HuH-7 (cell line): ENCODE measurements around the gene SYS1.
"Not testable (repeated sequence)": the region's sequence is repeated elsewhere in the genome, so short reads cannot be mapped to it uniquely, and the experiment has no call there.

ENCODE experiments used
- DNase-seq: peaks from one replicate; pipeline ENCODE4 v3.0.0; 2011; ENCODE audit warnings: low spot score

SYS1 gene

DNA sequence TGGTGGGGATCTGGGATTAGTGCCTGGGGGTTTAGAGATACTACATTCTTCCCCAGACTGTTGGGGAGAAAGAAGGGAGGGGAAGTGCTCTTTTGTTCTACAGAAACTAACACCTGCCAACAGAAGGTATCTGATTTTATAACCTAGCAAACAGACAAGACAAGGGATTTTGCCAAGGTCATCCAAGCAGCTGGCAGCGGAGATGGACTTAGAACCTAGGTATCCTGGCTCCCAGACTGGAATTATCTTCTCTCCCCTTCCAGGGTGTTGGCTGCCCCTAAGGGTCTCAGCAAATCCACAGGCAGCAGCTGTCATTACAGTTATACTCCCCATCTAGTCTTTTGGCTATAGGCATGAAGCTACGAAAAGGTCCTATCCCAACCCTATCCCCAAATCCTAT lies 23.2 kb upstream of the SYS1 start:
- no peak for DNase-seq

DNA sequence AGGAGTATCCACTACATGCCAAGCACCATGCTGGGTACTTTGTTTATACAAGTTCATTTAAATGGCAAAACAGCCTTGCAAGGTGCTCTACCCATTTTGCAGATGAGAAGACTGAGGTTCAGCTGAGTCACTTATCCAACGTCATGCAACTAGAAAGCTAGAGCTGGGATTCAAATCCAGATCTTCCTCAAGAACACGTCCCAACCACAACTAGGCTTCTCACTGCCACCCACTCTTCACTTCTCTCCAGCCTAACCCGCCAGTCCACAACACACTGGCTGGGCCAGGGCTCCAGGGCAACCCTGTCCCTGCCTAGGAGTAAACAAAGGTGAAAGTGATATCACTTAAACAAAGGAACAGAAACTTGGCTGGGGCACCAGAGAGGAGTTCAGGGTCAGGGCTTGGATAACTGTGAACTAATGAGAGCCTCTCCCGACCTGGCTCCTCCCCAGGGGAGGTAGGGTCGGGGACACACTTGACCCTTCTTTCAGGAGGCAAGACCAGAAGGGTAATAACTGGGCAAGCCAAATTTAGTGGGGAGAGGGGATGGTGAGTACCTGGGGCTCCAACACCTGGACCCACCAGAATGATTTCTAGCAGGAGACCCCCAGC lies 22.6 kb upstream of the SYS1 start:
- no peak for DNase-seq

DNA sequence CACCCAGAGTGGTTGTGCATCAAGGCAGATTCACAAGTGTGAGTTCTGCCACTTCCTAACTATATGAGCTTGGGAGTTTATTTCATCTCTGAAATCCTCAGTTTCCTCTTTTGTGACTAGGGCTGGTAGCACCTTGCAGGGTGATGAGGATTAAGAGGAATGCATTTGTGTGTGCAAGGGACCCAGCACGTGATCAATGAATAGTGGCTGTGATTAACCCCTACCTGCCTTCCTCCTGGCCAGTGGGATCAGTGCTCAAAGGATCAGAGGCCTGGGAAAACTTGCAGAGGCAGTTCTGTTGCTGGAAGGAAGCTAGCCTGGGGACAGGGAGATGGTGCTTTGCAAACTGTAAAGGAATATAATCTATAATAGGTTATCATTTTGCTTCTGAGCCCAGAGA lies 22.0 kb upstream of the SYS1 start:
- no peak for DNase-seq

DNA sequence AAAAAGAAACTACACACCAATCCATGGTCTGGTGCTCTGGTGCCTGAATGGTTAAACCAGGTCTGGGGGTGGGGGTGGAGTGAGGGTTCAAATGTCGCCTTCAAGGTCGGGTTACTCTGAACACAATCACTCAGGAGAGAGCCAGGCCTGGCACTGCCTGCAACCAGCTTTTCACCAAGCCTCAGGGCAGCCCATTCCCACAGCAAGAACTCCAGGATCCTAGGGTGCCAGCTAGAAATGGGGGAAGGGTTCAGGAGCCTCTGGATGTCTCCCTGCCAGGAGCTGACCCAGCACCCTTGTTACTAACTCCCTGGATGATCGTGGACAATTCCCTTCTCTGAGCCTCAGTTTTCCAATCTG lies 21.4 kb upstream of the SYS1 start:
- DNase-seq, result no peak

DNA sequence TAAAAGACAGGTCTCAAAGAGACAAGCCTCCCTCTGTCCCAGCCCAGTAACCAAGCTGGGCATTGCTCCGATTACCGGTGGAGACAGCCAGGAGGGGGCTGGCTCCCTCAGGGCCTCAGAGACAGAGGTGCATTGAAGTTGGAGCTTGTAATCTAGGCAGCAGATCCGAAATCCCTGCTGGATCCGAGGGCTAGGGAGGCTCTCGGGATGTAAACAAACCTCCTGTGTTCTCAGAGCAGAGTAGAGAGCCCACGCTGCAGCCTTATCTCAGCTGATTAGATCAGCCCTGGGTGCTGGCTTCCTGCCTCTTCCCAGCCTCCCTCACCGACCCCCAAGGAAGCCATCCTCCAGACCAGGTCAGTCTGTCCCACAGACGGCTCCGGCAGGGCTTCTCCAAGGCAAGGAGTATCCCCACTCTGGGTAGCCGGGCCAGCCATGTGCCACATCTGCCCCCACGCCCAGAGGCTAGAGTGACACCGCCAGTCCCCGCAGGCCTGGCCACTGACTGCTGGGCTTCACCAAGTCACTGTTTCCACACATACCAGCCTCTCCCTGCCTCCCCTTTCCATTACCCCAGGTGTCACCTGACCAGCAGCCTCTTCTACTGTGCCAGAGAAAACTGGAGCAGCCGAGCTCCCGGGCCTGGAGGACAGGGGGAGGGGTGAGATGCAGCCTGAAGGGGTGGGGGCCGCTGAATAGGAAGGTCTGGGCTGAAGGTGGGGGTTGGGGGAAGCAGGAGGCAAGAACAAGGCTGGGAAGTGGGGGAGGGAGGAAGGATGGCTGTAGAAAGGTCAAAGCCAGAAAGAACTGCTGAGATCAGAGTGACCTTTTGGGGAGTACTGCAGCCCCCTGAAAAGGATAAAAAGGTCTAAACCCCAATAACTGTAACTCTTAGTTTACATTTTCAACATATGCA lies 20.8 kb upstream of the SYS1 start:
- no peak for DNase-seq

DNA sequence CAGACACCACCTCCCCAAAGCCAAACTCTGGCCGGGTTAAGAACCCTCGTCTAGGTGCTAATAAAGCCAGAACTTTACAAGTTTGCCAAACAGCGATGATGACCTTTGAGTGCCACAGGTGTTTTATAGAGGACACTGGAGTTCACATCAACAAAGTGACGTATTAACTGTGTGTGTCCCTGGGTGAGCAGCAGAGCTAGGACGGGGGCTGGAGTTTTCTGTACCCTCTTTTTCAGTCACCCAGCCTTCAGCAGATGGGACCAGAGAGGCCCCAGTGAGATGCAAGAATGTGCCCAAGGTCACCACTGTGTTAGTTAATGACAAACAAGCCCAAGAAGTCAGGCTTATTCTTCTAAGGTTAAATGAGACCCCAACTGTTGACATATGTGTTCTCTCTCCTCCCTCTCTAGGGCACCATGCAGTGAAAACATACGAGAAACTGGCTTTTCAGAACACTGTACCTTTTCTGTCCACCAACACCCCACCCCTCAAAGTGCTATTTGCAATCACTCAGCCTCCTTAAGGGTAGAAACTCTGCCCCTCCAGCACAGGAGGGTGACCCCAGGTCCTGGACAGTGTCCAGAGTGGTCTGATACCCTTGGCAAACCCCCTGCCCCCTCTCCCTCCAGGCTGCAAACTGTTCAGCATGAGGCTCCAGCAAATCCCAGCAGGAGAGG lies 20.0 kb upstream of the SYS1 start:
- DNase-seq, result no peak

DNA sequence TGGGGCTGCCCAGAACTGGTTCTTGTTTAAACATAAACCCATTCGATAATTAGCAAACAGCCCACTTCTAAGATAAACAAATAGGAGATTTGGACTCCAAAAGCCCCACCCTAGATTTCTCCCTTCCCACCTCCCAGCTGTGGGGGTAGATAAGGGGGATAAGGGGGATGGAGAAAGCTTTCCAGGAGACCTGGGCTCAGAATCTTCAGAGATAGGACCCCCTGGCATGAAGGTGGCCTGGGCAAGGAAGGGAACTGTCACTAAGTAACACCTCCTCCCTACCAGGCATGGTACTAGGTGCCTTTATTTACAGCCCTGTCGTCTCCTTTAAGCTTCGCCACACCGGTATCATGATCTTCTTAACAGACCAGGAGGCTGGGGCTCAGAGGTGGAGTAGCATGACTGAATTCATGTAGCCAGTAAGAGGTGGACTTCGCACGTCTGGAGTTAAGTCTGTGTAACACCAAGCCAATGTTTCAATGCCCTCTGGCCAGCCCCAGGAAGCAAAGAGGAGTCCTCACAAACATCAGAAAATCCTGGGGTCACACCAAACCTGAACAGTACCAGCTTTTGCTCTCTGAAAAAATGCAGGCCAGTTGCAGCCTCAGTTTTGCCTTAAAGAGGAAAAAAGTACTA lies 19.3 kb upstream of the SYS1 start:
- DNase-seq, result peak; percentile 64

DNA sequence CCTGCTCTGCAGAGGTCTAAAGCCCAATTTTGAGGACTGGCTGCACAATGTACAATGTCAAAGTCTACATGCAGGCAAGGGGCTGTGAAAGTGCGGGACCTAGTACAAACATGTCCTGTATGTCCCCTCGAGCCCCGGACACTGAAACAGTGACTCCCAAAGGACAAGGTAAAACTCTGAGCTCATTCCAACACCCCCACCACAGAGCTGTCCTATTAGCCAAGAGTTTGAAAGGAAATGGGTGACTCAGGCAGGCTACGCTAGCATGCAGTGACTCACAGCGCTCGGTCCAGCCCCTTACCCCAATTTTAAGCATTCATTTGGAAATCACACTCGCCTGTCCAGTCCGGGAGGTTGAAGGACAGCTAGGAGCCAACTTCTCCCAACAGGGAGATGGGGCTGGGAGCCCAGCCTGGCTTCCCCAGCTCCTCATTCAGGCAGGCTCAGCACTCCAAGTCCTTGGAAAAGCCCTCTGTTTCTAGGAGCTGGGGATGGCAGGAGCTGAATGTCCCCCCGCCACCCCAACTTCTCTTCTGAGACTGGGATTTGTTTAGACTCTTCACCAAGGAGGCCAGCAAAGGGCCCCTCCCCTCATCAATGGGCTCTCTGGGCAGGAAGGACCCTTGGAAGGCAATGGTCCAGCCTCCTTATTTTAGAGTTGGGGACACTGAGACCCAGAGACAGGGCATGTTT lies 18.6 kb upstream of the SYS1 start:
- no peak for DNase-seq

DNA sequence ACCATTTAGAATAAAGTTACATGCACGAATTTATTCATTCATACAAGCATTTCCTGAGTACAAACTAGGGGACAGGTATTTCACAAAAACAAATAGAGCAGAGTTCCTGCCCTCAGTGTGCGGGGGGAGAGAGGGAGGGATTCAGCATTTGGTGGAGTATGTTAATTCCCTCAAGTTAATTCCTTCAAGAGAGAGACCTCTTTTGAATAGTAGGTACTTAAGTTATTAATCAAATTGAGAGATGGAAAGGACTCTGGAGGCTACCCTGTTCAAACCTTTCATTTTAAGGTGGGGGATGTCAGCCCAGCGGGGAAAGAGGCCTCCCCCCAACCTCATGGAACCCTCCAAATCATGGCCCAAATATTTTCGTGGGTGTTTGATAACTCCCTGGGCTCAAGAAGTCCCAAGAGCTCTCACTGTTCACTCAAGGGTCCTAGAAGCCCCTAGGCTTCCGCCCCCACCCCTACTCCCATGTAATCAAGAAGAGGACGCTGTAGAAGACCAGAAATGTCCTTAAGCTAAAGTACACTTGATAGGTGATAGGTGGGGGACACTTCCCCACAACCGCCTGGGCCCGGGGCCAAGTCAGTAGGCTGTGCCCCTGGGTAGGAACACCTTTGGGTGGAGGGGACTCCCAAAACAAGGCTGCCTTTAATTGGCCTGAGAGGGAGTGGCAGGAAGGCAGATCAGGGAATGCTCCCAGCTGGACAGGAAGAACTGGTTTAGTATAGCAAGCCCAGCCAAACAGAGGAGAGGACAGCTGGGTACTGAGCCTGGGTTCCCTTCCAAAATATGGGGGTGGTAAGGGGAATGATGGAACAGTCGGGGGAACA lies 17.6 kb upstream of the SYS1 start:
- DNase-seq, result no peak

DNA sequence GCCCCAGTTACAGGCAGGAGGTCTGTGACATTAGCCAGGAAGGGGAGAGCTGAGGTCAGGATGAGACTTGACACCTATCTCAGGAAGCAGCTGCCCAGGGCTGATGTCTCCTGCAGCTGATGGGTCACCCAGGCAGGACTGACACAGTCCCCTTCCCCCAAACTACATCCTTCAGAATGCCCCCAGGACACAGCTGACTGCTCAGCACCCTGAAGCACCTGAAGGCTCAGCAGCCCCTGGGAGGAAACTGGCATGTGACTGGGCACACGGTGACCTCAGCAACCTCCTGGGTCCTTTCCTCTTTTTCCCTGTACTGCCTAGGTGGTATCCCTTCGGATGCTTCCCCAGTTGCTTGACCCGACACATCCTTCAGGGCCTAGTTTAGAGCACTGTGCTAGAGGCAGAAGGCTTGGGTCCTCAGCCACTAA lies 16.7 kb upstream of the SYS1 start:
- no peak for DNase-seq

DNA sequence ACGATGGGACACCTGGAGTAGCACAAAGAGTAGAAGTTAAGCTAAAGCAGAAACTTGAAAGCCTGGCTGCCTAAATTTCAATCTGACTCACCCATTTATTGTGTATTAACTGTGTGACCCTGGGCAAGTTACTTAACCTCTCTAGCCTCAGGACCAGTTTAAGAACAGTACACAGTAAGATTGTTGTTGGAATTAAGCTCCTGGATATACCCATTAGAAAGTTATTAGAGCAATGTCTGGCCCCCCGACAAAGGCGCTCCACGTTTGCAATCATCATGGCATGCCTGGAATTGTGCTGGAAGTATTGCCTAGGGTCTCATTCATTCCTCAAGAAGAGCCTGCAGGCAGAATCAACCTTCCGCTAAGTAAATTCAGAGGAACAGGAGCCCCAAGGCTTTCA lies 16.1 kb upstream of the SYS1 start:
- no peak for DNase-seq

DNA sequence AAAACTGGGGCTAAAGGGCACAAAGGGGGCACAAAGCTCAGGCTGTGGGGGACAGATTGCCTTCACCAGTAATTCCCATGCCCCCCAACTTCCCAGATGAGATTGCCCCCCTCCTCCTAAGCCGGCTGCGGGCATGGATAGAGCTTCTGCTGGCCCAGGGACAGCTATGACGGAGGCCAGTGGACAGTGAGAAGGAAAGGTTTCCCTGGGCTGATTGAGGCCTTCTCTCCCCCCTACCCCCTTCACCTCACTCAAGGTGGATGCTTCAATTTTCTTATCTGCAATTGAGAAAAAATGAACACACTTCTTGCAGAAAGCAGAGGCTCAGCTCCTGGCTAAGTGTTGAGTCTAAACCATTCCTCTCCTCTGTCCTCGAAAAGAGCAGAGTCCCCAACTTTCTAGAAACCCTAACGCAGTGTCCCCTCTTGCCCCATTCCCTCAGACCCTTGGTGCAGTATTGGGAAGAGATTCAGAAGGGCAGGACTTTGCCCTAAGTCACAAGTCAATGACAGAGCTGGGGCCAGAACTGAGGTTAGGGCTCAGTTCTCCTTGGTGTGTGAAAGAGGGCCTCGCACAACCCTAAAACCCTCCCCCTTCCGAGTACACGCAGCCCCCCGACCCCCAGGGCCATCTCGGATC lies 15.5 kb upstream of the SYS1 start:
- no peak for DNase-seq

DNA sequence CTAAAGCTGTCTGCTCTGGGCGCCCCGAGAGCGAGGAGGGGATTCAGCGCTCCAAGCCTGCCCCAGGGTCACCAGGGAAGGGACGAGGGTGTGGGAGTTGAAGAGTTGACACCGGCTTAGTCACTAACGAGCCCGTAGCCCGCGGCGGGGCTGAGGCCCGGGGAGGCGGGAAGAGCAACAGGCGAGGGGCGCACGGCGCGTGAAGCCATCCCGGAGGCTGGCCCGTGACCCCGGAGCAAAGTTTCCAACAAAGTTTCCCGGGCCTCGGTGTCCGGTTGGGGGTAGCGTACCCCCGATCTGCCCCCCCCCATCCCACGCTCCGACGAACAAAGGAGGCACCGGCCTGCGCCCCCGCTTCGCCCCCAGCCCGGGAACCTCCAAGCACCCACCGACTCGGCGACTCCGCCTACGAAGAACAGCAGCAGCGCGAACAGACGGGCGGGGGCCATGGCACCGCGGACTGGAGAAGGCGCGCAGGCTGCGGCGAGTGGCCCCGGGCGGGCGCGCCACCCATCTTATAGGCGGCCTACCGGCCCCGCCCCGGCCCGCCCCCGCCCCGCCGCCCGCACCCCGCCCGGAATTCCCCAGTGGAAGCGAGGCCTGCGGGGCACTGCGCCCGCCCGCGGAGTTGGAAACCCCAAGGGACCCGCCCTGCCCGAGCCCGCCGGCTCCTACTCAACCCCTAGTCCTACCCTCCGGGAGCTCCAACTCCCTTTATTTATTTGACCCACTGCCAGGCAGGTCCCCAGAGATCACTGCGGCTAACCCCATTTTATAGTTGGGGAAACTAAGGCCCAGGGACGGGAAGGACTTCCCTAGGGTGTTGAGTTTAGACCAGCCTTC lies 14.8 kb upstream of the SYS1 start, which contains the start of gene SDC4:
Gene SDC4 (minus strand): TSS at position 489 of the 843 bp plus-strand sequence. CDS start 40 bp downstream, at position 449.
- DNase-seq, result peak; percentile 79

DNA sequence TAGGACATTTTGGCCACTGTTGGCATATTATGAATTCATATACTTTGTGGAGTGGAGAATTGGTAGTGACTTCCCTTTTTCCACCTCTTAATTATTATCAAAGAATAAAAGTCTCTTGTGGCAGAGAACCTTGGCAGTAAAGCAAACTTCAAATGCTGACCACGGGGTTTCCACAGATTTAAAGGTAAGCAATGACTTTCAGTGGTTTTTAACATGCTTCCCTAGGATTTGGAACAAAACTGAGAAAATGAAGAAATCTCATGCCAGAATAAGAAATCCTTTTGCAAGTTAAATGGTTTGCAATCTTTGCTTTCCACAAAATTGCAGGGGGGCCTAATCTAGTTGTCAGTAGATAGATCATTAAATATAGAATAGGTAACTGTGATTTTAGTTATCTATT lies 12.7 kb upstream of the SYS1 start:
- DNase-seq, result no peak

DNA sequence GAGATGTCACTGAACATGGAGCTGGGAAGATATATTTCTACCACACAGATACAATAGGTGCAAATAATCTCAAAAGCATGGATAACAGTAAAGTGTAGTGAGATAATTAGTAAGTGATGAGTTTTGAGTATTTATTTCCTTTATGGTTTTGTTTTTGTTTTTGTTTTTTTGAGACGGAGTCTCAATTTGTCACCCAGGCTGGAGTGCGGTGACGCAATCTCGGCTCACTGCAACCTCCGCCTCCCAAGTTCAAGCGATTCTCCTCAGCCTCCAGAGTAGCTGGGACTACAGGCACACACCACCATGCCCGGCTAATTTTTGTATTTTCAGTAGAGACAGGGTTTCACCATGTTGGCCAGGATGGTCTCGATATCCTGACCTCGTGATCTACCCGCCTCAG lies 12.2 kb upstream of the SYS1 start:
- DNase-seq, result not testable (repeated sequence)

DNA sequence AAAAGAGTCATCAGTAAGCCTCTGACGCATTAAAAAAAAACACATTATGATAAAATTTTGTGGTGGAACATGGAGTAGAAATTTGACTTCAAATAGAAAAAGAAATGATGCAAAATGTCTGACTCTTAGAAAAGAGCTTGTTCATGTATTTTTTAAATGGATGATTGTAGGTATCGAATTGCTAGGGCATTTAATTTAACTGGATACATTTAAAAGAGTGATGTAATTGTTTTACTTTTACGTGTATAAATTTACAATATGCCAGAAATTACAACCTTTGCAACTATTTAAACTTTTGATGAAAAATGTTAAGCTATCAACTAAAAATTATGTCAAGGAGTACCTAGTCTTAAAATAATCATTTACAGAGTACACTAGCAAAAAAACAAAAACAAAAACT lies 10.2 kb upstream of the SYS1 start:
- no peak for DNase-seq

DNA sequence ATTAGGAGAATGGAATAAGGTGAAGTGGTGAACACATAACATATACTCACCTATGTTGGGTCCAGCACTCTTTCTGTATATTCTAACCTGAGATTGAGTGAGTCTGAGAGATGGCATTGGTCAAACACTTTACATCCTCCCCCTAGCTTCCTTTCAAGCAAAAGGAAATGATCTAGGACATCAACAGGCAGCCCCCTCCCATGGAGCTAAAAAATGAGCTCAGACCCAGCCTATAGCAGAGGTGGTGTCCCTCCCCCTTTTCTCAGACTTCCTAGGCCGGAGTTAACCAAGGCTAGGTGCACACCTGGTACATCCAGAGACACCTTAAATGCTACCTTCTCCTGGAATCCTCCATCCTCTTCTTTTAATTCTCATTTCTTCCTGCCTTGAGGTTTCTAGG lies 9.2 kb upstream of the SYS1 start:
- no peak for DNase-seq

DNA sequence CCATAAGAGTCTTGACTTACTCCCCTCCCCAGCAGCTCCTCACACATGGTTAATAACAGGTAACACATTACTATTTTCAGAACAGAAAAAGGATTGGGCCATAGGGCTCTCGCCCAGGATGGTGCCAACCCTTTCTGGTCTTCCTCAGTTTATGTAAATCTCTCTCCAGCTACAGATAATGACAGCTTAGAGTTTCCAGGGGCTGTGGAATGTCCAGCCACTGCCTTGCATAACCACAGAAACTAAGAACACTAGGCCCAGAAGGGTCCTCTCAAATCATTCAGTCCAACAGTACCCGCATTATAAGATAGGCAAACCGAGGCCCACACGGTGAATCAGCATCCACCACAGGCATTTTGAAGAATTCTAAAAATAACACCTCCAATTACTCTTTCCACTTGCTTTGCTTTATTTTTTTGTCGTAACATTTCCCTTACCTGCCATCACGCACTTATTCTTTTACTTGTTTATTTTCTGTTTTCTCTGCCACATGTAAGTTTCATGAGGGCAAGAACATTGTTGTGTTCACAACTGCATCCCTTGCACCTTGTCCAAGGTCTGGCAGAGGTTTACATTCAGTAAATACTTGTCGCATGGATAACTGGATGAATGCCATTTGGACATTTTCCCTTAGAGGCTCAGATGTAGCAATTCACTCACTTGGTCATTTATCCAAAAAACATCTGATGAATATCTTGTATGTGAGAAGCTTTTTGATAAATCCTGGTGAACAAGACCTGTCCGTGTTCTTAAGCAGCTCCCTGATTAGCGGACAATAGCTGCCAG lies 8.3 kb upstream of the SYS1 start:
- DNase-seq, result no peak
